LNCAP (cell line): ENCODE results near the gene CDK17.

Source experiments
- CTCF ChIP-seq: fragments of 450-650 bp; IDR thresholded peaks from 2 replicates; pipeline ENCODE4 v1.5.1; 2017; ENCODE audit warnings: mild to moderate bottlenecking

Gene CDK17

GRCh38 chr12:96350982-96351381 is 49.3 kb downstream of the CDK17 start:
- TF ChIP-seq CTCF: no peak

- no peak for TF ChIP-seq CTCF
Measured at GRCh38 chr12:96347130-96347699, 53.0 kb downstream of the CDK17 start.

GRCh38 chr12:96344124-96344695 is 56.0 kb downstream of the CDK17 start:
- no peak for TF ChIP-seq CTCF

GRCh38 chr12:96343347-96343954 is 56.8 kb downstream of the CDK17 start:
- no peak for TF ChIP-seq CTCF

- no peak for TF ChIP-seq CTCF
Measured at GRCh38 chr12:96338852-96339471, 61.3 kb downstream of the CDK17 start.

GRCh38 chr12:96337953-96338352 is 62.3 kb downstream of the CDK17 start:
- TF ChIP-seq CTCF: no peak

- TF ChIP-seq CTCF: no peak
Measured at GRCh38 chr12:96336489-96336888, 63.8 kb downstream of the CDK17 start.
